Measurements from ENCODE around the gene INTS12. TPM values are rescaled to one million over a fixed set of nuclear protein-coding genes. Genes with fewer than 3 reads are reported as not detected.

The INTS12 gene
- total and polyA plus RNA-seq, 2 of the 8 experiments (the other 6 are each of a cell fraction or from before 2014, with no cell fraction given): 12.3 to 14.1 TPM

GRCh38 chr4:105714071-105714521 is 5.6 kb upstream of the INTS12 start:
- ChIA-PET POLR2A (ENCODE audit: partially characterized antibody) (no interaction called here), CTCF (ENCODE audit: partially characterized antibody) (interaction anchor here (0.6 kb wide), 2 partner anchors 355 to 518 kb away, joined by 3 read pairs; no protein-coding TSS in a partner anchor)
- Histone ChIP-seq H3K27me3 (replicated peaks in 1 of 4; ENCODE audit: control insufficient read depth in 3 of 4, extremely low read depth in 1 of 4, insufficient read depth in 3 of 4, low read length in 3 of 4) (no peaks in the 10 kb centered on the region), H2AK5ac (ENCODE audit: low read depth, low read length) (no peak overlapping the region), H2BK5ac (ENCODE audit: low read depth, low read length) (no peak overlapping the region), H3K18ac (ENCODE audit: extremely low read depth, low read length) (no peak overlapping the region), H3K9me3 (ENCODE audit: insufficient read depth in 2 of 2, low read depth in 1 of 2, low read length in 1 of 2) (peaks cover 0 to 2% of the 10 kb centered on the region in 2 experiments; a peak in 2 of 4 replicates), H4K20me1 (replicated peaks in 1 of 2; ENCODE audit: control insufficient read depth in 1 of 2, insufficient read depth in 2 of 2, low read length in 2 of 2) (peaks cover 0 to 6% of the 10 kb centered on the region in 2 experiments), H2BK20ac (ENCODE audit: low read length) (no peak overlapping the region), H4K5ac (ENCODE audit: insufficient read length, low read depth, low read length) (no peak overlapping the region), H3K4me1 (replicated peaks in 1 of 4; ENCODE audit: control insufficient read depth in 3 of 4, insufficient read depth in 4 of 4, low read length in 3 of 4) (0 out of 7 replicates have a peak, but pooled peaks cover 0 to 2% (median 0%) of the 10 kb centered on the region in 4 experiments), H3K27ac (ENCODE audit: low read depth, low read length) (no peak overlapping the region), H4K8ac (ENCODE audit: extremely low read depth, insufficient read depth, low read length) (no peak overlapping the region), H4K91ac (replicated peaks; ENCODE audit: insufficient read length, low read length) (no peak overlapping the region), H2BK12ac (ENCODE audit: low read depth, low read length) (no peak overlapping the region), H3K79me1 (ENCODE audit: low read depth, low read length) (0 out of 2 replicates have a peak, but pooled peaks cover 3% of the 10 kb centered on the region), H2AFZ (ENCODE audit: low read length) (no peak overlapping the region), H3K36me3 (ENCODE audit: control insufficient read depth in 2 of 4, insufficient read depth in 4 of 4, low read length in 3 of 4) (peaks cover 0 to 9% (median 3%) of the 10 kb centered on the region in 4 experiments; a peak in 4 of 8 replicates), H3K4me3 (ENCODE audit: extremely low read depth in 1 of 4, insufficient read depth in 2 of 4, low read depth in 3 of 4, low read length in 4 of 4) (no peak overlapping the region), H2BK120ac (replicated peaks; ENCODE audit: low read depth, low read length) (no peak overlapping the region), H3K9ac (replicated peaks in 1 of 4; ENCODE audit: extremely low read depth in 1 of 4, low read depth in 3 of 4, low read length in 3 of 4) (no peak overlapping the region), H3K56ac (replicated peaks; ENCODE audit: insufficient read length, low read depth, low read length) (no peak overlapping the region), H3K79me2 (ENCODE audit: control insufficient read depth in 1 of 2, insufficient read depth in 2 of 2, low read length in 2 of 2) (peaks cover 0 to 67% of the 10 kb centered on the region in 2 experiments; a peak in 3 of 4 replicates), H3K23me2 (ENCODE audit: low read depth, low read length) (peaks cover 2% of the 10 kb centered on the region), H3K14ac (ENCODE audit: insufficient read length) (no peak overlapping the region), H2BK15ac (ENCODE audit: low read length) (no peak overlapping the region), H3K4me2 (ENCODE audit: insufficient read depth in 1 of 2, low read depth in 2 of 2, low read length in 2 of 2) (no peak overlapping the region), H3K4ac (replicated peaks; ENCODE audit: insufficient read length, low read depth, low read length) (no peak overlapping the region), H3K23ac (ENCODE audit: insufficient read length) (no peak overlapping the region)
- no peak for FAIRE-seq
- DNase-seq (ENCODE audit: low read depth in 1 of 2, low spot score in 2 of 2): no peak
- 92% methylated on average over 5 of the region's 5 CpGs; no CpG with 5 or more reads in 1 of the 2 experiments for WGBS, 2 experiments (ENCODE audit: extremely low coverage in 1 of 2, insufficient coverage in 1 of 2, insufficient read length in 1 of 2, insufficient replicate concordance in 2 of 2, low coverage in 1 of 2, low lambda C conversion rate in 2 of 2, missing lambda C conversion rate in 1 of 2)
- no peak for TF ChIP-seq CBX5 (IDR thresholded peaks at IDR 0.05; ENCODE audit: low read depth, low read length)
- no peak for TF ChIP-seq JUND (IDR thresholded peaks at IDR 0.05; ENCODE audit: low read length)
- no peak for TF ChIP-seq RNF2 (IDR thresholded peaks at IDR 0.05; ENCODE audit: borderline replicate concordance, low read depth, low read length, missing control alignments, poor library complexity, severe bottlenecking)
- TF ChIP-seq TAF1 (IDR thresholded peaks at IDR 0.05; ENCODE audit: low read depth, low read length): no peak
- no peak for TF ChIP-seq CHD1 (IDR thresholded peaks at IDR 0.05; ENCODE audit: low read depth, low read length)
- TF ChIP-seq EZH2 (IDR thresholded peaks at IDR 0.05; ENCODE audit: low read depth, low read length, severe bottlenecking): no peak
- no peak for TF ChIP-seq NANOG (IDR thresholded peaks at IDR 0.05; ENCODE audit: insufficient read depth, low read depth, low read length, poor library complexity, severe bottlenecking)
- TF ChIP-seq GABPA (IDR thresholded peaks at IDR 0.05; ENCODE audit: borderline replicate concordance, insufficient read depth, low read length): no peak
- TF ChIP-seq BACH1 (IDR thresholded peaks at IDR 0.05; ENCODE audit: low read length): no peak
- no peak for TF ChIP-seq TEAD4 (IDR thresholded peaks at IDR 0.05; ENCODE audit: low read depth, low read length)
- TF ChIP-seq MAX (IDR thresholded peaks at IDR 0.05): no peak
- TF ChIP-seq YY1 (IDR thresholded peaks at IDR 0.05; ENCODE audit: low read depth, low read length): no peak
- no peak for TF ChIP-seq KDM5A (IDR thresholded peaks at IDR 0.05; ENCODE audit: low read length)
- no peak for TF ChIP-seq NRF1 (IDR thresholded peaks at IDR 0.05; ENCODE audit: low read depth, low read length)
